Activated T-helper 17 cell treated with anti-CD3 and anti-CD28 coated beads, Interleukin-2, amount 50 U/mL, for 72 hours (primary cell): Measurements from ENCODE around the gene RSPH6A. TPM values are rescaled to one million over a fixed set of nuclear protein-coding genes. Genes with fewer than 3 reads are reported as not detected.

Experiments
- ATAC-seq: fragments of 150-1000 bp; cut with Tn5 transposase; replicated peaks from 2 replicates; pipeline ENCODE4 v1.10.0; 2021; ENCODE audit warnings: mild to moderate bottlenecking, moderate library complexity
- H3K27ac Mint-ChIP-seq: one replicate; pipeline ENCODE4 v1.8.0; 2022; ENCODE audit warnings: mixed read lengths
- H3K27me3 Mint-ChIP-seq: one replicate; pipeline ENCODE4 v1.8.0; 2022; ENCODE audit warnings: mixed read lengths
- H3K36me3 Mint-ChIP-seq: one replicate; pipeline ENCODE4 v1.8.0; 2022; ENCODE audit warnings: low read depth, mild to moderate bottlenecking, mixed read lengths
- H3K4me1 Mint-ChIP-seq: one replicate; pipeline ENCODE4 v1.8.0; 2022; ENCODE audit warnings: mixed read lengths
- H3K4me3 Mint-ChIP-seq: one replicate; pipeline ENCODE4 v1.8.0; 2022; ENCODE audit warnings: mild to moderate bottlenecking, mixed read lengths
- H3K9me3 Mint-ChIP-seq: one replicate; pipeline ENCODE4 v1.8.0; 2022; ENCODE audit warnings: mixed read lengths
- total RNA-seq, 2 donors: library from RNA; stranded (reverse); gene quantifications; one replicate each; pipeline ENCODE4 v1.2.3, GENCODE V29; 2022

RSPH6A gene
- total RNA-seq: under 1 TPM; 0.26 to 0.40 TPM

DNA sequence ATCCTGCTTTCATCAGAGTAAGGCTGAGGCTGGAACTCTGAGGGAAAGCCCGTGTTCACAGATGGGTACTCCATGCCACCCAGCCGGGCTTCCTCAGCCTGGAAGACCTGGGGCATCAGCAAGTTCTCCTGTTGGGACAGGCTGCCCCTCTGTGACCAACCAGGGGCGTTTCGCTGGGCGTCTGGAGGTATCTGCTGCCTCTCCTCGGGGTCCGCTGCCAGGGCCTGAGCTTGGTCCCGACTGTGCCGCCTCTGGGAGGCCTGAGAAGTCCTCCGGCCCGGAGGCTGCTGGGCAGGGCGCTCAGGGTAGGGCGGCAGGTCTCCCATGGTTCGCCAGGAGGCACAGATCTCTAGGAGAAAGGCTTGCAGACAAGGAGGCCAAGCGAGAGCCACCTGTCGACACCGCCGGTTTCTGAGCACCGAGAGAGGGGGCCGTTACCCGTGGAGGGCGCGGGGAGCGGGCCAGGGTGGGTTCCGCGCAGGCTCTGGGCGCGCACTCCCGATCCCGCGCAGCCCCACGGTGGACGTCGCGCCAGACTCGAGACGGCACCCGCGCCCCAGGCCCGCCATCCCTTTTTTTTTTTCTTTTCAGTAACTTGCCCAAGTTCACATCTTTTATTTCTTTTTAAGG, at the start of gene RSPH6A:
Gene RSPH6A (minus strand): TSS at position 458 of the 630 bp plus-strand sequence. CDS start 132 bp downstream, at position 326.
- H3K4me3 Mint-ChIP-seq: no peak within 1 kb of the TSS
- peaks cover 18% of the 10 kb centered on the region for H3K36me3 Mint-ChIP-seq
- H3K9me3 Mint-ChIP-seq: no peaks in the 10 kb centered on the region
- no peaks in the 10 kb centered on the region for H3K27me3 Mint-ChIP-seq
- no peak for ATAC-seq
- no peak within 1 kb of the TSS for H3K27ac Mint-ChIP-seq
- H3K4me1 Mint-ChIP-seq: no peaks in the 10 kb centered on the region

DNA sequence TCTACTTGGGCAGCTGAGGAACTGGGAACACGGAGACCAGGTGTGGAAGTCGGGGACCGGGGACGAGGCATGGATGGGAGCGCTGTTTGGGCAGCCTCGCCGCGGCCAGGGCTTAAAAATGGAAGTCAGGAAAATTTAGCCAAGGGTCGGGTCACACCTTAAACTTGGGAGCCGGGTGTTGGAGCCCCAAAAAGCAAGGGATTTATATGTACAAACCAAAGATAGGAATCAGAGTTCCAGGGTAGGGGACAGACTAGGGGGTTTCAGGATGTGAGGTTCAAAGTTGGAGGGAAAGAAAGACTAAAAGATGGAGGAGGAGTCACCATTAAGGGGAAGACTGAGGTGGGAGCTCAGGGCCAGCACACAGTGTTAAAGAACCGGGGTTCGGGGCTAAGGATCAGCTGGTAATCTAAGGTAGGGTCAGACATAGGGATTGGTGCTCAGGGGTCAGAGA, 49.5 kb upstream of the RSPH6A start:
- ATAC-seq: no peak
- Mint-ChIP-seq H3K27me3 (peaks cover 4% of the 10 kb centered on the region), H3K4me1 (peaks cover 11% of the 10 kb centered on the region), H3K27ac (no peak overlapping the region), H3K9me3 (no peaks in the 10 kb centered on the region), H3K36me3 (peaks cover 29% of the 10 kb centered on the region), H3K4me3 (peak overlapping the region; percentile 93)

DNA sequence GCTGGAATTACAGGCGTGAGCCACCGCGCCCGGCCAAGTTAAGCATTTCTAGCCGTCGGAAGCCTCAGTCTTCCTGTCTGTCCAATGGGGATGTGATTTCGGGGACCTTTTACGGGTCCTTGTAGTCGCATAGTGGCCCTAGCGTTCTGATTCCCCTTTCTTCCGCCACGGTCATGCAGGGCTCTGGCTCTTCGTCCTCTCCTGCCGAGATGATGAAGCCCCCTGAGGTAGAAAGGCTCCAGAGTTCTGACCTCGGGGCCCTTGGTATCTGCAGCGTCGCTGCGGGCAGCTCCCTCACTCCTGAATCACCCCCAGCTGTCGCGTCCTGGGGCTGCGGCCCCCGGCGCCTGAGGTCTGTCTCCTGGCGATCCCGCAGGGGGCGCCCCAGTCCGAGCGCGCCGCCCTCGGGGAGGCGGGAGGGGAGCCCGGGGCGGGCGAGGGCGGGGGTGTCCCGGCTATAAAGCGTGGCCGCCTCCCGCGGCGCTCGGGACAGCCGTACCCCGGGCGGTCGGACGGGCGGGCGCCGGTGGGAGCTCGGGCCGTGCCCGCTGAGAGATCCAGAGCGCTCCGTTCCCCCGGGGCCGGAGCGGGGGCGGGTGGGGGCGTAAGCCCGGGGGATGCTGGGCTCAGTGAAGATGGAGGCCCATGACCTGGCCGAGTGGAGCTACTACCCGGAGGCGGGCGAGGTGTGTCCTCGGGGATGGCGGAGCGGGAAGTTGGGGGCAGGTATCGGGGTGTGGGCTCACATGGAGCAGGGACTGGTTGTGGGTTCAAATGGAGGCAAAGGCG, 48.9 kb upstream of the RSPH6A start, which contains the start of gene FOXA3:
Gene FOXA3 (plus strand): TSS at position 487 of the 789 bp plus-strand sequence. CDS start 131 bp downstream, at position 618.
- ATAC-seq: peak; percentile 56
- no peaks in the 10 kb centered on the region for H3K9me3 Mint-ChIP-seq
- H3K4me3 Mint-ChIP-seq: peak within 1 kb of the TSS; percentile 93
- H3K27ac Mint-ChIP-seq: peak within 1 kb of the TSS; percentile 92
- peaks cover 4% of the 10 kb centered on the region for H3K27me3 Mint-ChIP-seq
- peaks cover 11% of the 10 kb centered on the region for H3K4me1 Mint-ChIP-seq
- H3K36me3 Mint-ChIP-seq: peaks cover 35% of the 10 kb centered on the region

DNA sequence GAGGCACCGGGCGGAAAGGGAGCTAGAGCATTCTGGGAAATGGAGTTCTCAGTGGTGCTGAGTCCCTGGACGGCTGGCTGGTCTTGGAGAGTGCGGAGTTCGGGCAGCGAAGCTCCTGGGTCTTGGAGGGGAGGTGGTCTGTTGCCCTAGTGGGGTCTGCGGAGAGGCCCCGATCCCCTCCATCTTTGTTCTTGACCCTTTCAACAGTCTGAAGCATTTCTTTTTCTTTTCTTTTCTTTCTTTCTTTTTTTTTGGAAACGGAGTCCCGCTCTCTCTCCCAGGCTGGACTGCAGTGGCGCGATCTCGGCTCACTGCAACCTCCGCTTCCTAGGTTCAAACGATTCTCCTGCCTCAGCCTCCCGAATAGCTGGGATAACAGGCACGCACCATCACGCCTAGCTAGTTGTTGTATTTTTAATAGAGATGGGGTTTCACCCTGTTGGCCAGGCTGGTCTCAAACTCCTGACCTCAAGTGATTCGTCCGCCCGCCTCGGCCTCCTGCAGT, 48.3 kb upstream of the RSPH6A start:
- Mint-ChIP-seq H3K27ac (peak overlapping the region; percentile 92), H3K4me3 (peak overlapping the region; percentile 93), H3K36me3 (peaks cover 42% of the 10 kb centered on the region), H3K27me3 (peaks cover 4% of the 10 kb centered on the region), H3K9me3 (no peaks in the 10 kb centered on the region), H3K4me1 (peaks cover 12% of the 10 kb centered on the region)
- no peak for ATAC-seq

DNA sequence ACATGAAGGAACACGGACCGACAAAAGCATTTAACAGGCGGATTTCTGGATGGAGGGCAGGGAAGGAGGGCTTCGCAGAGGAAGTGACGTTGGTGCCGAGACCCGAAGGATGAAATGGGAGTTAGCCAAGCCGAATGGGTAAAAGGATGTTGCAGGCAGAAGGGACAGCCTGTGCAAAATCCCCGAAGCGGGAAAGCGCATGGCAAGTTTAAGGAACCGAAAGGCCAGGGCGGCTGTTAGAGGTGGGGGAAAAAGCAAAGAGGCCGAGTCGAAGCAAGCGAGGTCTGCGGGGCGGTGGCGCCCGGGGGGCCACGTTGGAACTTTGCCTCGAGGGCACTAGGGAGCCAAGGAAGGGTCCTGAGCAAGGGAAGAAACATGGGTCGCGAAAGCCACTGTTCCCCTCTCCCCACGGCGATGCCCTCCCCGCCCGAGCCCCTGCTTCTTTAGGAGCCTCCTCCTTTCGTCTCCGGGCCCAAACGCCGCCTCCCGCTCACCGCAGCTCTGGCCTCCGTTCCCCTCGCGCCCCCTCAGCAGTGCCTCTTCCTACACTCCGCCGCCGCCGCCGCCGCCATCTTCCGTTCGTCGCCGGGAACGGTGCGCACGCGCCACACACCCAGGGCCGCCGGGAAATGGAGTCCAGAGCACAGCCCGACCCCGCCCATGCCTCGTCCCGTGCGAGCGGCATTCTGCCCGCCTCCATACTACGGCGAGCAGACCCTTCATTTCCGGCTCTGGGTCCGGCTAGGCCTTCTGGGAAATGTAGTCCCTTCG, 47.6 kb upstream of the RSPH6A start, which contains the start of gene SYMPK:
Gene SYMPK (minus strand): TSS at position 584 of the 771 bp plus-strand sequence. CDS start 8,652 bp downstream, outside the sequence.
- Mint-ChIP-seq H3K27ac (peak within 1 kb of the TSS; percentile 92), H3K4me1 (peaks cover 16% of the 10 kb centered on the region), H3K36me3 (peaks cover 48% of the 10 kb centered on the region), H3K9me3 (no peaks in the 10 kb centered on the region), H3K4me3 (peak within 1 kb of the TSS; percentile 93), H3K27me3 (peaks cover 4% of the 10 kb centered on the region)
- peak; percentile 97 for ATAC-seq

DNA sequence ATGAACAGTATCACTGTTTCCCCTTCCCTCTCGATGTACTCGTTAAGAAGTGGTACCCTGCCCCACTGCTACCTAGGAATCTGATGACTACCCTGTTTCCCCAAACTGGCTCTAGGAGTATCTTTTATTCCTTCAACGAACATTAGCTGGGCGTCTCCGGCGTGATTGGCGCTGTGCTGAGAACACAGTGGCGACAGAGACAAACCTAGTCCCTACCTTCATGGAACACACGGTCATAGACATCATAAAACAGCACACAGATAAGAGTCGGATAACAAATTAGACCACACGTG, 47.1 kb upstream of the RSPH6A start:
- Mint-ChIP-seq H3K4me3 (peak overlapping the region; percentile 93), H3K4me1 (peaks cover 16% of the 10 kb centered on the region), H3K36me3 (peaks cover 53% of the 10 kb centered on the region), H3K9me3 (no peaks in the 10 kb centered on the region), H3K27ac (peak overlapping the region; percentile 92), H3K27me3 (peaks cover 4% of the 10 kb centered on the region)
- no peak for ATAC-seq

DNA sequence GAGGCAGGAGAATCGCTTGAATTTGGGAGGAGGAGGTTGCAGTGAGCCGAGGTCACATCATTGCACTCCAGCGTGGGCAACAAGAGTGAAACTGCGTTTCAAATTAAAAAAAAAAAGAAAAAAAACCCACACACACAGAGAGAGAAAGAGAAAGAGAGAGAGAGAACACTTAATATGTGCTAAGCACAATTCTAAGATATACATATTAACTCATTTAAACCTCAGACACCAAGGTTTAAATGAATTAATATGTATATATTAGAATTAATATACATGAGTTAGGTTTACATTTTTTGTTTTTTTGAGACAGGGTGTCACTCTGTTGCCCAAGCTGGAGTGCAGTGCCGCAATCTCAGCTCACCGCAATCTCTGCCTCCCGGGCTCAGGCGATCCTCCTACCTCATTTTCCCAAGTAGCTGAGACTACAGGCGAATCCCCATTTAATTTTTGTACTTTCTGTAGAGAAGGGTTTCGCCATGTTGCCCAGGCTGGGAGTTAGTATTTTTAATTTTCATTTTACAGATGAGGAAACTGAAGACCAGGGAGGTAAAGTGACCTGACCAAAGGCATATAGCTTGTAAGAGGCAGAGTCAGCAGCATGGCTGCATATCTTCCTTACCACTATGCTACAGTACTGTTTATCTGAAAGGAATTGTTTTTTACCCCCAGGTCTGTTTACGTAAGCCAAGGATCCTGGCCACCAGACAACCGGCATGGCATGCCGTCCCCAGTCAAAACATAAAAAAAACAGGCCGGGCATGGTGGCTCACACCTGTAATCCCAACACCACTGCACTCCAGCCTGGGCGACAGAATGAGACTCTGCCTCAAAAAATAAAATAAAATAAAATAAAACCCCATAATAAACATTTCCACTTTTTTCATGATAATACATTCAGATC, 45.5 kb upstream of the RSPH6A start:
- H3K4me3 Mint-ChIP-seq: peak overlapping the region; percentile 93
- H3K27me3 Mint-ChIP-seq: peaks cover 2% of the 10 kb centered on the region
- H3K9me3 Mint-ChIP-seq: no peaks in the 10 kb centered on the region
- H3K27ac Mint-ChIP-seq: no peak overlapping the region
- ATAC-seq: no peak
- H3K4me1 Mint-ChIP-seq: peaks cover 16% of the 10 kb centered on the region
- H3K36me3 Mint-ChIP-seq: peaks cover 66% of the 10 kb centered on the region

DNA sequence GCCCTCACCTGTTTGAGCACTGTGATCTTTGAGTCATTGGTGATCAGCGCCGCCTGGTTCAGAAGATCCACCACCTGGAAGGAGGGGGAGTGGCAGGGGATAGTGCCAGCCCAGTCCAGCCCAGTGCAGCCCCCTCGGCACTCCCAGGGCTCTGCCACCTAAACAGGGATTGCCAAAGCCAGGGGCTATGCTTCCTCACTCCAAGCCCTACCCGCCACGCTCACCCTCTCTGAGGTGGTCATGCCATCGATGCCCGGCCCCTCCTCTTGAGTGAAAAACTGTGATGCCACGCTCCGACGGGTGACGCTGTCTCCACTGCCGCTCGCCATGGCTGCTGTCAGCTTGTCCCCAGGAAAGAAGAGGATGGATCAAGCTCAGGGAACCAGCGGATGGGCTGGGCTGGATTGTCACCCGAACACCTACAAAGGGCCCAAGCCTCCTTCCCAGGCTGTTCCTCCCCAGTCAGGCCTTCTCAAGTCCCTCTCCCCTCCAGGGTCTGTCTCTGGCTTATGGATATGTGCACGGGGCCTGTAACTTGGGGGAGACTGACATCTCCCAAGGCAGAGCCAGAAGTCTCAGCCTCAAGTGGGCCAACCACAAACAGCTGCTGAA, 39.2 kb upstream of the RSPH6A start:
- H3K9me3 Mint-ChIP-seq: no peaks in the 10 kb centered on the region
- peaks cover 96% of the 10 kb centered on the region for H3K36me3 Mint-ChIP-seq
- H3K4me3 Mint-ChIP-seq: no peak overlapping the region
- H3K4me1 Mint-ChIP-seq: peaks cover 10% of the 10 kb centered on the region
- H3K27me3 Mint-ChIP-seq: no peaks in the 10 kb centered on the region
- no peak for ATAC-seq
- H3K27ac Mint-ChIP-seq: no peak overlapping the region

DNA sequence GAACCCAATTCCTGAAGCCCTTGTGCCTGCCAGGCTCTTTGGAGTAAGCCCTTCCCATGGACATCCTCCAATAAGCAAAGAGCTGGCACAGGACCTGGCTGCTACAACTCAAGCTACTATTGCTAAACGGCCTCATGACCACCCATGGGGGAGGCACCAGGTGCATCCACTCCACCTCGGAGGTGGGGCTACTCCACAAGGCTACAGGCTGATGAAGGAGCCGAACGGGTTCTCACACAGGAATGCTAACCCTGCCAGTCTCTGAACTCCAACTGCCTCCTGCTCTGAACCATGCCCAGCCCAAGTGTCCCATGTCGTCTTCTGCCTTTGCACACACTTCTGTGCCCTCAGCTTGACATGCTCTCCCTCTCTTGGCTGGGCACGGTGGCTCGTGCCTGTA, 37.9 kb upstream of the RSPH6A start:
- H3K4me3 Mint-ChIP-seq: no peak overlapping the region
- ATAC-seq: no peak
- H3K4me1 Mint-ChIP-seq: peaks cover 6% of the 10 kb centered on the region
- H3K27ac Mint-ChIP-seq: no peak overlapping the region
- peaks cover 96% of the 10 kb centered on the region for H3K36me3 Mint-ChIP-seq
- H3K27me3 Mint-ChIP-seq: no peaks in the 10 kb centered on the region
- H3K9me3 Mint-ChIP-seq: no peaks in the 10 kb centered on the region

DNA sequence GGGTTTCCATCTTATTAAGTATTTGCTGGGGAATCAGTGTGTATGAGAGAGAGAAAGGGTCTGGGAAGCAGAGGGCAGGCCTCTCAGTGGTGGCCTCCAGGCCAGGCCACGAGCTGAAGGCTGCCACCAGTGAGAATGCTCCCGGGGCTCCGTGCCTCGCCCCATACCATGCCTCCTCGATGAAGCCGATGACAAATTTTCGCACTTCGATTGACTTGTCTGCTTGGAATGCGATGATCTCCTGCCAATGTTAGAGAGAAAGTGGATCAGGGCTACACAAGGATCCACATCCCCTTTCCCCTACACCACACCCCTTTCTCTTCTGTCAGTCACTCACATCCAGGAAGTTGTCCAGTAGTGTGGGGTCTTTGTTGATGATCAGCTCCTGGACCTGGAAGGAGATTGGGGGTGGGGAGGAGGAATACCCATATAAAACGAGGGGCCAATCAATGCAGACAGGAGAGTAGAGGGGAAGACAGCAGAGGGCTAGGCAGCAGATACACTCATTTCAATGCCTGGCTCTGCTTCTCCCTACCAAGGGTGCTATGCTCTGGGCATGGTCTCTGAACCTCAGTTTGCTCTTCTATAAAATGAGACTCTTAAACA, 37.1 kb upstream of the RSPH6A start:
- no peak for ATAC-seq
- Mint-ChIP-seq H3K27ac (no peak overlapping the region), H3K36me3 (peaks cover 96% of the 10 kb centered on the region), H3K4me3 (no peak overlapping the region), H3K4me1 (peaks cover 6% of the 10 kb centered on the region), H3K27me3 (no peaks in the 10 kb centered on the region), H3K9me3 (no peaks in the 10 kb centered on the region)

DNA sequence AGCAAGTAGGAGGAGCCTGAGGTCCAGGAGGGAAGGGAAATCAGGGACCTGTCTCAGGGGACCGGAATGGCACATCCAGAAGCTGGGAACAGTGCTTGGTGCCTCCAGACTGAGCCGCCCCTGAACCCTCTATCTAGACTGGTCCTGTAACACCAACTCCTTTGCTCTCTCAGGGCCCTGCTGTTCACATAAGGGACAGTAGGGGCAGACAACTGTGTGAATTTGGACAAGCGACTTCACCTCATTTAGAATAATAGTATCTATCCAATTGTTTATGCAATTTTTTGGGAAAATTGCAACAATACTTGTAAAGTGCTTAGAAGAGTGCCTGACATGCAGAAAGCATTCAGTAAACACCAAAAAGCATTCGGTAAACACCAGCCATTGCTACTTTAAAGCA, 33.8 kb upstream of the RSPH6A start:
- Mint-ChIP-seq H3K36me3 (peaks cover 99% of the 10 kb centered on the region), H3K27ac (no peak overlapping the region), H3K27me3 (no peaks in the 10 kb centered on the region), H3K4me3 (no peak overlapping the region), H3K4me1 (peaks cover 6% of the 10 kb centered on the region), H3K9me3 (no peaks in the 10 kb centered on the region)
- no peak for ATAC-seq

DNA sequence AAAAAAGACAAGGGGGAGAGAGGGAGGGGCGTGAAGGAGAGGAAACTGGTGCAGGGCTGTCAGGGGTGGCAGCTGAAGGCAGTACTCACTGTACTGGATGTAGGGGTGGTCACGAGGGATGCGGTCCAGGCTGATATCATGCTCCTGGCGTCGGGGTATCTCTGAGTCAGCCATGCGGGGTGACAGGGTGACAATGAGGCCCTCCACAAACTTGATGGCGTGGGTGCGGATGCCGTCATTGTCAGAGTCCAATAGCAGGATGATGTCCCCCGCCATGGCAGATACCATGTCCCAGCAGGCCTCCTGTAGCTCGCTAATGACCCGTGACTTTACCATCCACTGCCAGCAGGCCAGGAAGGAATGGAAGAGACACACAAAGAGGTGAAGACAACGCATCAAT, 32.6 kb upstream of the RSPH6A start:
- H3K4me3 Mint-ChIP-seq: no peak overlapping the region
- H3K9me3 Mint-ChIP-seq: no peaks in the 10 kb centered on the region
- H3K4me1 Mint-ChIP-seq: peaks cover 6% of the 10 kb centered on the region
- no peak overlapping the region for H3K27ac Mint-ChIP-seq
- peaks cover 99% of the 10 kb centered on the region for H3K36me3 Mint-ChIP-seq
- H3K27me3 Mint-ChIP-seq: no peaks in the 10 kb centered on the region
- no peak for ATAC-seq

DNA sequence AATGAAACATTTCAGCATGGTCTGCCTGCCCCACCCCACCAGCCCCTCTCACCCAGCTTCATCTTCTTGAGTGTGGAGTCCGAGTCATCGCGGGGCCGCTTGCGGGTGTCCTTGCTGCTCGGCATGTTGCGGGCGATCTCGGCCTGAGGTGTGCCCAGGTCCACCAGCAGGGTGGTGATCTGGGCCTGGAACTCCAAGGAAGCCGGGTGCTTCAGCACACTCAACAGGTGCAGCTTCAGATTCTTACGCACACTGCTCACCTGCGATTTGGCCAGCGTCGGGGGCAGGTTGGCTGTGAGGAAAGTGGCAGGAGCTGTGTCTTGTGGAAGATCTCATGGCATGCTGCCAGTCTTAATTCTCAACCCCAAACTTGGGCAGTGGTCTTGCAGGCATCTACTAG, 27.1 kb upstream of the RSPH6A start:
- ATAC-seq: no peak
- Mint-ChIP-seq H3K27me3 (no peaks in the 10 kb centered on the region), H3K36me3 (peaks cover 99% of the 10 kb centered on the region), H3K4me3 (no peak overlapping the region), H3K4me1 (no peaks in the 10 kb centered on the region), H3K9me3 (no peaks in the 10 kb centered on the region), H3K27ac (no peak overlapping the region)
